GM12872 (cell line): ENCODE data around the gene ZBTB12.
A peak's percentile ranks its signal among the peaks of the same experiment; 100 is the strongest.

Source experiments
- CTCF ChIP-seq: IDR thresholded peaks from 3 replicates; pipeline ENCODE4 v1.5.1; 2011; ENCODE audit warnings: low read depth, mild to moderate bottlenecking, low read length, moderate library complexity; ENCODE audit not compliant: insufficient read depth

ZBTB12 gene

GRCh38 chr6:31905041-31905440 is 3.2 kb upstream of the ZBTB12 start:
- no peak for TF ChIP-seq CTCF

- TF ChIP-seq CTCF: no peak
Measured at GRCh38 chr6:31903957-31904356, 2.1 kb upstream of the ZBTB12 start.

GRCh38 chr6:31901415-31901952 is 402 bp downstream of the ZBTB12 start:
- no peak for TF ChIP-seq CTCF

GRCh38 chr6:31900917-31901414 is 920 bp downstream of the ZBTB12 start:
- no peak for TF ChIP-seq CTCF

- no peak for TF ChIP-seq CTCF
Measured at GRCh38 chr6:31899882-31900722, 1.8 kb downstream of the ZBTB12 start.

- TF ChIP-seq CTCF: no peak
Measured at GRCh38 chr6:31899215-31899614, 2.7 kb downstream of the ZBTB12 start.

- 0 out of 3 replicates have a peak, but pooled peaks have one; percentile 1 for TF ChIP-seq CTCF
Measured at GRCh38 chr6:31898383-31899011, 3.4 kb downstream of the ZBTB12 start.
